GM19035 (cell line): ENCODE measurements around the gene KCNC2.

Source experiments
- ATAC-seq: cut with Tn5 transposase; IDR thresholded peaks from one replicate; pipeline ENCODE4 v1.9.1; 2021; ENCODE audit not compliant: unreplicated experiment

Gene KCNC2

DNA sequence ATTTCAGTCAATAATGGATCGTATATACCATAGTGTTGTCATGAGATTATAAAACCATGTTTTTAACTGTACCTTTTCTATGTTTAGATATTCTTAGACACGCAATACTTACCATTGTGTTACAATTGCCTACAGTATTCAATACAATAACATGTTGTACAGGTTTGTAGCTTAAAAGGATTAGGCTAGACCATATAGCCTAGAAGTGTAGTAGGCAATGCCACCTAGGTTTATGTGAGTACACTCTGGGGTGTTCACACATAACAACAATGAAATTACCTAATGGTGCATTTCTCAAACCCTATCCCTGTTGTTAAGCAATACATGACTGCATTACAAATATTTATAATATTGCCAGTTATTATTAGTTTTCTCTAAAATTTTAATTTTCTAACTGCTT is 144.2 kb downstream of the KCNC2 start:
- no peak for ATAC-seq

DNA sequence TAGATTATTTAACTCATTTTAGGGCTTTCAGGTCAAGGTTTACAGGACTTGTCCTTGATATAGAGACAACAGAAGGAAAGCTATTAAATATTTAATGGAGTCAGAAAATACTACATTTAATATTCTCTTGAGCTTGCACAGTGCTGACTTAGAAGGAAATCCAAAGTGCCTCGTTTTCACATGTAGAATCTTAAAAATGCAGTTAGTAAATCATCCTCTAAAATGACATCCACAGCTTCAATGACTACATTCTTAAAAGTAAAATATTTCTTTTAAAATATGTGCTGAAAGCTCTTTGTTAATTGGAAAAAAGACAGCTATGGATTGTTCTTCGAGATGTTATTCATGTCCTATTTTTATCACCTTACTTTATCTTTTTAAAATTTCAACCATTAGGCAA is 146.9 kb downstream of the KCNC2 start:
- ATAC-seq: no peak

DNA sequence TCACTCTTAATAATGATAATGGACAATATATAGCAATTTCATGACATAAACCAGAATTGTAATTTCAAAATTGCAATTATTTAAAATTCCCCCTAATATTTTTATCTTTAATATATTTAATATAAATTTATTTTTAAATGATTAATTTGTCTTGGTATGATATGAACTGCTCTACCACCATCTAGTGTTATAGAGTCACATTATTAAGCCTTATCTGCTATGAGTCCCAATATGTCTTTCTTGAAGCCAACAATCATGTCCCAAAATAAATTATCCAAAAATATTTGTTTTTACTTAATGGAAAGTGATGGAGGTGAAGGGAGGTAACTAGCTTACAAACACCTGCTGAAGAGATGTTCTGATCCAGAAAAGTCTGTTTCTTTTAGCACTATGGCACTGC is 151.4 kb downstream of the KCNC2 start:
- no peak for ATAC-seq

DNA sequence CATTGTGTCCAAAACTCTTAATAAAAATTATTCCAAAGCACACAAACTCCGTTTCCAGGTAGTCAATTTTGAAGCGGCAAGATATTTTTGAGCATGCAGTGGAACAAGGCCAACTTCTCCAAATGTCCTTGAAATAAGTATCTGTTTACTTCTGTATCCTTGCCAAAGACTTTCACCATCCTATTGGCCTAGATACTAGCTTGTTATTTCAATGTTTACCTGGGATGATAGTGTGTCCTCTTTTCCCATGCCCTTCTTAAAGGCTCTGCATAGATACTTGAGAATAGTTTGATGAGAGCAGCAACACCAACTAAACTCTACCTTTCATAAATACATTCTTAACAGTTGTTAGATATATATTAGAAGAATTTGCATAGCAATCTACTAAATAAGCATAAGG is 160.9 kb downstream of the KCNC2 start:
- no peak for ATAC-seq

DNA sequence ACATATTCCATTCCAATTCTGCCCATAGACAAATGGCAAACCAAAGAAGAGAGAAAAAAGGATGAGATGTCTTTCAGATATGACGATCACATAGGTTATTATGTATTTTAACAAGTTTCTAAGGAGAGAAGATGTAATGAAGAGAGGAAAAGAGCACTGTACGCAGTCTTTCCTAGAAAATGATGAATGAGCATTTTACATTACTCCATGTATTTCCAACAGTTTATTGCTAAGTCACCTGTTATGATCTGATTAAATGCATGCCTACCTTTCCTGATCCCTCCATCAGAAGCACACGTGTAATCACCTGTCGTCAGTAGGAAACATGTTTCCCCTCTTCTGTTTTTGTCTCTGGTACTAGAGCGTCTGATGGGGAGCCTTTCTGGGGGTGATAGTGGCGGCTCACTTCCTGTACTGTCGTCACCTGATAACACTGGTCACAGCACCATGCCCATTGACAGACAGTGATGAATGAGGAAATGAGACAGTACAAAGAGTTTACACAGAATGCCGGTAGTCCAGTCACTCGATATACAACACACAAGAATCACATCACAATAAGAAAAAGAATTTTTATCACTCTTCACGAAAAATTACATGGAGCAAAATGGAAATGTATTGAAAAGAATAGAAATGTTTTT is 161.6 kb downstream of the KCNC2 start:
- ATAC-seq: no peak

DNA sequence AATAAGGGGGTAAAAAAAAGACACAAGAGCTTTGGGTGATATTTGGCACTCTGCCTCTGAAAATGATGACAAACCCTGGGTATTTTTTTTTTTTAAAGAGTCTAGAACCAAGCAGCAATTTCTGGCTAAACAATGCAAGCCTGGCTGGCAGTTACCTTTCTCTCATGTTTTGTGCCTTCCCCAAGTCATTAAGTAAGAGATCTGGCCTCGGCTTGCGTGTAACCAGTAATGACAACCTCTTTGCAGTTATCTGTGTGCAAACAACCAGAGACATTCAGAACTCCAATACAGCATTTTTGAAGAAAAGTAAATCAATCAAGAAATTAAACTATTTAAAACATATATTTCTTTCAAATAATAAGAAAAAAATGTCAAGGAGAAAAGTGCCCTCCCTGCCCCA is 167.5 kb downstream of the KCNC2 start:
- no peak for ATAC-seq

DNA sequence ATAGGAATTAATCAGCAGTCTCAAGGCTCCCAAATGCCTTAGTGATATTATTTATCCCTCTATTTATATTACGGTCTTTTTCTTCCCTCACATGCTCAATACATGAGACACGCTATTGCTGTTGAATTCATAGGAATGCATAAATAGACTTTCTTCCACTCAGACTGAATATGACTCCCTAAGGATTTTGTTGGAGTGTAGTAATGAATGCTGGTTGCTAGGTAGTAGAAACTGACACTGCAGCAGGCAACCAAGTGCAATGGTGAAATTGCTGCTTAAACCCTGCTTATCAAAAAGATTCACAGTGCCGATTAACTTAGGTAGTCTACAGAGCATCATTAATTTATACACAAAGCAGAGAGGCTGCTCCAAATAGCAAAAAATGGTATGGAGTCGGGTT is 168.2 kb downstream of the KCNC2 start:
- no peak for ATAC-seq

DNA sequence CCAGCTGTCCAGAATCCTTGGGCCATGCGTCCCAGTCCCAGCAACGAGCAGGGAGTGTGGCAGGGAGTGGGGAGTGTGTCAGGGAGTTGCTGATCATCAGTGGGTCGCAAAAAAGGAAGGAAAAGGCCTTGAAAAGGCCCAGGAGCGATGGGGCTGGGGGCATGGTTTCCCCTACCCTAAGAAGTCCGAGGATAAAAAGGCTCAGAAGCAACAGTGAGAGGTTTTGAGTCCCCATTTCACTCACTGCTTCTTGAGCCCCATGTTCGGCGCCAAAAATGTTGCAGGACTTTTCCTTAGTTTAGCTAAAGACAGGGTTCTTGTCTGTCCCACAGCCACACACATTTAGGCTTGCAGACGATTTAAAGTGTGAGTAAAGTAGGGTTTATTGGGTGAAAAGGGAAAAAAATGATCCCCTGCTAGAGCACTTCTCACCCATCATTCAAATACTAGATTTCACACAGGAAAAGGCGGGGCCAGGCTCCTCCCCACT is 189.5 kb downstream of the KCNC2 start:
- no peak for ATAC-seq

DNA sequence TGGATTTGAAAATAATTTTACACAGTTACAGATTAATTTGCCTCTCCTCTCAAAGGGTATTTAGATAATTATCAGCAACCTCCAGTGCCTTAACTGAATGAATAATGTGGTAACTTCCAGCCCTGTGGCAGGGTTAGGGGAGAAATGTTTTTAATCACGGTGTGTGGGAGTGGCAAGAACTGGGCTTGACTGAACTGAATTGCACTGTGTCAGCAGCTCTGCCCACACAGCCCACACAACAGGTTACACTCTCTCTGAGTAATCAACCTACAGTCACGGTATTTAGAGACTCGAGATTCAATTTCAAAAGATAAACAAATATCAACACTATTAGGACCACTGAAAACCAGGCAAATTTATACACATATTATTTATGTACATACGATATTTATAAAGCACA is 198.5 kb downstream of the KCNC2 start:
- ATAC-seq: no peak

DNA sequence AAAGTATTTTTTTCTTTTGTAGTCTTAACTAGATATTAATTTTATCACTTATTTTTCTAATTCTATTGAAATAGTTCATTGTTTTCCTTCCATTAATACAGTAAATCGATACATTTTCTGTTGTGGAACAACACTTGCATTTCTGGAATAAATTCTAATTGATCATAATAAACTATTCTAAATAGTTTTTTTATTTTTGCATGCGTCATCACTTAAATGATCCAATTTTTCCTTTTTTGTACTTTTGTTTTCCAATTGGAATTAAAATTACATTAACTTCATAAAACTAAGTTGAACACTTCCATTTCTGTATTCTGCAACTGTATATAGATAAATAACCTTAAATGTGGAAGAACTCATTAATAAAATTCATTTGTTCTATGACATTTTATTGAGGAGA is 202.5 kb downstream of the KCNC2 start:
- no peak for ATAC-seq

DNA sequence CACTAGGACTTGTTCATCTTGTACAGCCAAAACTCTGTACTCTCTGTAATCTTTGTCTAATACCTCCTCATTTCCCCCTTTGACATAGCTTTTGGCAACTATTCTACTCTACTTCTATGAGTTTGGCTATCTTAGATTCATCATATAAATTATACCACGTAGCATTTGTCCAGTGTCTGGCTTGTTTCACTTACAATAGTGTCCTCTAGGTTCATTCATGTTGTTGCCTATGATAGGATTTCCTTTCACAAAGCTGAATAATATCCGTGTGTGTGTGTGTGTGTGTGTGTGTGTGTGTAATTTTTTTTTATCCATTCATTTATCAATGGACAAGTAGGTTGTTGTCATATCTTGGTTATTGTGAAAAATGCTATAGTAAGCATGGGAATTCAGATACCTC is 209.5 kb downstream of the KCNC2 start:
- ATAC-seq: no peak

DNA sequence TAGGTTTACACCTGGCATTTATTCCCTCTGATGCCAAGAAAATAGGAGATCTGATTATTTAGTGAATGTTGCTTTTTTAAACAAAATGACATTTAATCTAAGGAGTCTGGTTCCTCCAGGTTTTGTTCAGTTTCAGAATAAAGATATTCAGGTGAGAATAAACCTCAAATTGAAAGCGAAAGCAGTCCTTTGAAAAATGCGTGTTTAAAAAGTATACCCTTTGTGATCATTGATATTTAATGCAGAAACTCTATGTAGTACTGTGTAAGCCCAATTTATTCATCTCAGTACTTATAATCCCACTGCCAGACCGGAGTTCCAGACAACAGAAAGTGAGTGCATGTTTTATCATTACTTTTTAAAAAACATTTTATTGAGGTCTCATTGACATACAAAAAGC is 210.2 kb downstream of the KCNC2 start:
- no peak for ATAC-seq
